ENCODE measurements around the gene TALDO1. TPM values are rescaled to one million over a fixed set of nuclear protein-coding genes. Genes with fewer than 3 reads are reported as not detected.

TALDO1 gene
- total and polyA plus RNA-seq, 10 of the 15 experiments (the other 5 are each of a cell fraction or from before 2014, with no cell fraction given): 121 to 302 (median 182) TPM

DNA sequence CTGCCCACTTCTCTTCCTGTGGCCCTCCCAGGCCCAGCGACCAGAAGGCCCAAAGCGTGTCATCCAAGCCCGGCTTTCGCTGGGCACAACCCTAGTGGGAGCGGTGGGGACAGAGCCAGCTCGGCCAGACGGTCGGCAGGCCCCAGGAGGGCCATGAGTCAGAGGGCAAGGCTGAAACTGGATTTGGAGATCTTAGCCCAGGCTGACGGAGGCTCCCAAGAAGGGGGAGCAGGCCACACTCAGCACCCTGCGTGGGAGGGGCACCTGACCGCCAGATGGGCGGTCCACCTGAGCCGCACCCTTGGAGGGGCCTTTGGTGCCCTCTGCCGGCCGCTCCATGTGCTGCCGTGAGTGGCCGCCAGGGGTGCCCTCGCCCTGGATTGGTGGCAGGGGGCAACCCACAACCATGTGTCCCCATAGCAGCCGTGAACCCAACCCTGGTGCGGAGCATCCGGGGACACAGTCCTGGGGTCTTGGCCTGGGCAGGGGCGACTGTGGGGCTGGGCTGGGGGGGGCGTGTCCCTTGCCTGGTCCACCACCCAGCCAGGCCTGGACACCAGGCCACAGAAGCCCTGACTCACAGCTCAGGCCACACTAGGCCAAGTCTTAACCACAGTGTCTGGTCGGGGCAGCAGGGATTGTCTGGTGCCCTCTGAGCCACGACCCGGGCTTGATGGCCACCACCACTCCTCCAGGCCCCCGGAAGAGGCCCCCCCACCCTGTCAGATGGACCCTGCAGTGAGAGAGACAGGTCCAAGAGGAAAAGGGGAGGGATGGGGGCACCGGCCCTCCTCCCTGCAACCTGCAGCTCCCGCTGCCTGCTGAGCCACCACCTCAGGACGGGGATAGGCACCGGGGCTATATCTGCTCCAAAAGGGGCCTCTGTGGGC is 19.2 kb upstream of the TALDO1 start (continued):
- peak; percentile 53 to 84; a peak in 3 of 4 replicates for TF ChIP-seq BHLHE40 (IDR thresholded peaks at IDR 0.05; ENCODE audit: borderline replicate concordance in 1 of 2, low read depth in 2 of 2, low read length in 1 of 2)
- TF ChIP-seq, protein P1, sequence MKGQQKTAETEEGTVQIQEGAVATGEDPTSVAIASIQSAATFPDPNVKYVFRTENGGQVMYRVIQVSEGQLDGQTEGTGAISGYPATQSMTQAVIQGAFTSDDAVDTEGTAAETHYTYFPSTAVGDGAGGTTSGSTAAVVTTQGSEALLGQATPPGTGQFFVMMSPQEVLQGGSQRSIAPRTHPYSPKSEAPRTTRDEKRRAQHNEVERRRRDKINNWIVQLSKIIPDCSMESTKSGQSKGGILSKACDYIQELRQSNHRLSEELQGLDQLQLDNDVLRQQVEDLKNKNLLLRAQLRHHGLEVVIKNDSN (IDR thresholded peaks at IDR 0.05; ENCODE audit: borderline replicate concordance, extremely low read length, insufficient read depth, low read depth, low read length): peak; percentile 78
- no peak for TF ChIP-seq KDM1A (IDR thresholded peaks at IDR 0.05; ENCODE audit: borderline replicate concordance)
- TF ChIP-seq ZNF622 (IDR thresholded peaks at IDR 0.05): no peak
- peak; percentile 41; the same call in 1 of the 2 replicates for TF ChIP-seq IKZF1 (conservative IDR thresholded peaks at IDR 0.05)
- TF ChIP-seq SIX5 (IDR thresholded peaks at IDR 0.05; ENCODE audit: low read depth, low read length, severe bottlenecking): no peak
- no peak for TF ChIP-seq ZNF384 (IDR thresholded peaks at IDR 0.05; ENCODE audit: borderline replicate concordance, low read depth, low read length)
- no peak for TF ChIP-seq BRCA1 (IDR thresholded peaks at IDR 0.05; ENCODE audit: low read depth, low read length)
- TF ChIP-seq TAF1 (IDR thresholded peaks at IDR 0.05; ENCODE audit: borderline replicate concordance, low read depth, low read length): no peak
- TF ChIP-seq PAX5 (IDR thresholded peaks at IDR 0.05; ENCODE audit: borderline replicate concordance, low read depth, low read length): no peak; the same call in 1 of the 2 replicates
- TF ChIP-seq, protein P2, sequence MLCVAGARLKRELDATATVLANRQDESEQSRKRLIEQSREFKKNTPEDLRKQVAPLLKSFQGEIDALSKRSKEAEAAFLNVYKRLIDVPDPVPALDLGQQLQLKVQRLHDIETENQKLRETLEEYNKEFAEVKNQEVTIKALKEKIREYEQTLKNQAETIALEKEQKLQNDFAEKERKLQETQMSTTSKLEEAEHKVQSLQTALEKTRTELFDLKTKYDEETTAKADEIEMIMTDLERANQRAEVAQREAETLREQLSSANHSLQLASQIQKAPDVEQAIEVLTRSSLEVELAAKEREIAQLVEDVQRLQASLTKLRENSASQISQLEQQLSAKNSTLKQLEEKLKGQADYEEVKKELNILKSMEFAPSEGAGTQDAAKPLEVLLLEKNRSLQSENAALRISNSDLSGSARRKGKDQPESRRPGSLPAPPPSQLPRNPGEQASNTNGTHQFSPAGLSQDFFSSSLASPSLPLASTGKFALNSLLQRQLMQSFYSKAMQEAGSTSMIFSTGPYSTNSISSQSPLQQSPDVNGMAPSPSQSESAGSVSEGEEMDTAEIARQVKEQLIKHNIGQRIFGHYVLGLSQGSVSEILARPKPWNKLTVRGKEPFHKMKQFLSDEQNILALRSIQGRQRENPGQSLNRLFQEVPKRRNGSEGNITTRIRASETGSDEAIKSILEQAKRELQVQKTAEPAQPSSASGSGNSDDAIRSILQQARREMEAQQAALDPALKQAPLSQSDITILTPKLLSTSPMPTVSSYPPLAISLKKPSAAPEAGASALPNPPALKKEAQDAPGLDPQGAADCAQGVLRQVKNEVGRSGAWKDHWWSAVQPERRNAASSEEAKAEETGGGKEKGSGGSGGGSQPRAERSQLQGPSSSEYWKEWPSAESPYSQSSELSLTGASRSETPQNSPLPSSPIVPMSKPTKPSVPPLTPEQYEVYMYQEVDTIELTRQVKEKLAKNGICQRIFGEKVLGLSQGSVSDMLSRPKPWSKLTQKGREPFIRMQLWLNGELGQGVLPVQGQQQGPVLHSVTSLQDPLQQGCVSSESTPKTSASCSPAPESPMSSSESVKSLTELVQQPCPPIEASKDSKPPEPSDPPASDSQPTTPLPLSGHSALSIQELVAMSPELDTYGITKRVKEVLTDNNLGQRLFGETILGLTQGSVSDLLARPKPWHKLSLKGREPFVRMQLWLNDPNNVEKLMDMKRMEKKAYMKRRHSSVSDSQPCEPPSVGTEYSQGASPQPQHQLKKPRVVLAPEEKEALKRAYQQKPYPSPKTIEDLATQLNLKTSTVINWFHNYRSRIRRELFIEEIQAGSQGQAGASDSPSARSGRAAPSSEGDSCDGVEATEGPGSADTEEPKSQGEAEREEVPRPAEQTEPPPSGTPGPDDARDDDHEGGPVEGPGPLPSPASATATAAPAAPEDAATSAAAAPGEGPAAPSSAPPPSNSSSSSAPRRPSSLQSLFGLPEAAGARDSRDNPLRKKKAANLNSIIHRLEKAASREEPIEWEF (IDR thresholded peaks at IDR 0.05; ENCODE audit: insufficient replicate concordance, low read depth, low read length): no peak
- TF ChIP-seq MYC (IDR thresholded peaks at IDR 0.05; ENCODE audit: insufficient read depth, insufficient read length, insufficient replicate concordance, low read length, severe bottlenecking): no peak
- TF ChIP-seq, protein P3, sequence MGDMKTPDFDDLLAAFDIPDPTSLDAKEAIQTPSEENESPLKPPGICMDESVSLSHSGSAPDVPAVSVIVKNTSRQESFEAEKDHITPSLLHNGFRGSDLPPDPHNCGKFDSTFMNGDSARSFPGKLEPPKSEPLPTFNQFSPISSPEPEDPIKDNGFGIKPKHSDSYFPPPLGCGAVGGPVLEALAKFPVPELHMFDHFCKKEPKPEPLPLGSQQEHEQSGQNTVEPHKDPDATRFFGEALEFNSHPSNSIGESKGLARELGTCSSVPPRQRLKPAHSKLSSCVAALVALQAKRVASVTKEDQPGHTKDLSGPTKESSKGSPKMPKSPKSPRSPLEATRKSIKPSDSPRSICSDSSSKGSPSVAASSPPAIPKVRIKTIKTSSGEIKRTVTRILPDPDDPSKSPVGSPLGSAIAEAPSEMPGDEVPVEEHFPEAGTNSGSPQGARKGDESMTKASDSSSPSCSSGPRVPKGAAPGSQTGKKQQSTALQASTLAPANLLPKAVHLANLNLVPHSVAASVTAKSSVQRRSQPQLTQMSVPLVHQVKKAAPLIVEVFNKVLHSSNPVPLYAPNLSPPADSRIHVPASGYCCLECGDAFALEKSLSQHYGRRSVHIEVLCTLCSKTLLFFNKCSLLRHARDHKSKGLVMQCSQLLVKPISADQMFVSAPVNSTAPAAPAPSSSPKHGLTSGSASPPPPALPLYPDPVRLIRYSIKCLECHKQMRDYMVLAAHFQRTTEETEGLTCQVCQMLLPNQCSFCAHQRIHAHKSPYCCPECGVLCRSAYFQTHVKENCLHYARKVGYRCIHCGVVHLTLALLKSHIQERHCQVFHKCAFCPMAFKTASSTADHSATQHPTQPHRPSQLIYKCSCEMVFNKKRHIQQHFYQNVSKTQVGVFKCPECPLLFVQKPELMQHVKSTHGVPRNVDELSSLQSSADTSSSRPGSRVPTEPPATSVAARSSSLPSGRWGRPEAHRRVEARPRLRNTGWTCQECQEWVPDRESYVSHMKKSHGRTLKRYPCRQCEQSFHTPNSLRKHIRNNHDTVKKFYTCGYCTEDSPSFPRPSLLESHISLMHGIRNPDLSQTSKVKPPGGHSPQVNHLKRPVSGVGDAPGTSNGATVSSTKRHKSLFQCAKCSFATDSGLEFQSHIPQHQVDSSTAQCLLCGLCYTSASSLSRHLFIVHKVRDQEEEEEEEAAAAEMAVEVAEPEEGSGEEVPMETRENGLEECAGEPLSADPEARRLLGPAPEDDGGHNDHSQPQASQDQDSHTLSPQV (IDR thresholded peaks at IDR 0.05): peak; percentile 85
- TF ChIP-seq, protein P4, sequence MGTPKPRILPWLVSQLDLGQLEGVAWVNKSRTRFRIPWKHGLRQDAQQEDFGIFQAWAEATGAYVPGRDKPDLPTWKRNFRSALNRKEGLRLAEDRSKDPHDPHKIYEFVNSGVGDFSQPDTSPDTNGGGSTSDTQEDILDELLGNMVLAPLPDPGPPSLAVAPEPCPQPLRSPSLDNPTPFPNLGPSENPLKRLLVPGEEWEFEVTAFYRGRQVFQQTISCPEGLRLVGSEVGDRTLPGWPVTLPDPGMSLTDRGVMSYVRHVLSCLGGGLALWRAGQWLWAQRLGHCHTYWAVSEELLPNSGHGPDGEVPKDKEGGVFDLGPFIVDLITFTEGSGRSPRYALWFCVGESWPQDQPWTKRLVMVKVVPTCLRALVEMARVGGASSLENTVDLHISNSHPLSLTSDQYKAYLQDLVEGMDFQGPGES (IDR thresholded peaks at IDR 0.05): no peak
- no peak for TF ChIP-seq ZNF274 (IDR thresholded peaks at IDR 0.05; ENCODE audit: insufficient read depth, insufficient read length)
- peak; percentile 37; the same call in 1 of the 2 replicates for TF ChIP-seq RB1 (IDR thresholded peaks at IDR 0.05; ENCODE audit: borderline replicate concordance)
- peak; percentile 16 for TF ChIP-seq RELA (IDR thresholded peaks at IDR 0.05; ENCODE audit: borderline replicate concordance, partially characterized antibody)

Data from GM12878 (cell line).